ENCODE data around the gene IFIT1.
"Not testable (repeated sequence)": the region's sequence is repeated elsewhere in the genome, so short reads cannot be mapped to it uniquely, and the experiment has no call there.

Gene IFIT1, protein sequence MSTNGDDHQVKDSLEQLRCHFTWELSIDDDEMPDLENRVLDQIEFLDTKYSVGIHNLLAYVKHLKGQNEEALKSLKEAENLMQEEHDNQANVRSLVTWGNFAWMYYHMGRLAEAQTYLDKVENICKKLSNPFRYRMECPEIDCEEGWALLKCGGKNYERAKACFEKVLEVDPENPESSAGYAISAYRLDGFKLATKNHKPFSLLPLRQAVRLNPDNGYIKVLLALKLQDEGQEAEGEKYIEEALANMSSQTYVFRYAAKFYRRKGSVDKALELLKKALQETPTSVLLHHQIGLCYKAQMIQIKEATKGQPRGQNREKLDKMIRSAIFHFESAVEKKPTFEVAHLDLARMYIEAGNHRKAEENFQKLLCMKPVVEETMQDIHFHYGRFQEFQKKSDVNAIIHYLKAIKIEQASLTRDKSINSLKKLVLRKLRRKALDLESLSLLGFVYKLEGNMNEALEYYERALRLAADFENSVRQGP

DNA sequence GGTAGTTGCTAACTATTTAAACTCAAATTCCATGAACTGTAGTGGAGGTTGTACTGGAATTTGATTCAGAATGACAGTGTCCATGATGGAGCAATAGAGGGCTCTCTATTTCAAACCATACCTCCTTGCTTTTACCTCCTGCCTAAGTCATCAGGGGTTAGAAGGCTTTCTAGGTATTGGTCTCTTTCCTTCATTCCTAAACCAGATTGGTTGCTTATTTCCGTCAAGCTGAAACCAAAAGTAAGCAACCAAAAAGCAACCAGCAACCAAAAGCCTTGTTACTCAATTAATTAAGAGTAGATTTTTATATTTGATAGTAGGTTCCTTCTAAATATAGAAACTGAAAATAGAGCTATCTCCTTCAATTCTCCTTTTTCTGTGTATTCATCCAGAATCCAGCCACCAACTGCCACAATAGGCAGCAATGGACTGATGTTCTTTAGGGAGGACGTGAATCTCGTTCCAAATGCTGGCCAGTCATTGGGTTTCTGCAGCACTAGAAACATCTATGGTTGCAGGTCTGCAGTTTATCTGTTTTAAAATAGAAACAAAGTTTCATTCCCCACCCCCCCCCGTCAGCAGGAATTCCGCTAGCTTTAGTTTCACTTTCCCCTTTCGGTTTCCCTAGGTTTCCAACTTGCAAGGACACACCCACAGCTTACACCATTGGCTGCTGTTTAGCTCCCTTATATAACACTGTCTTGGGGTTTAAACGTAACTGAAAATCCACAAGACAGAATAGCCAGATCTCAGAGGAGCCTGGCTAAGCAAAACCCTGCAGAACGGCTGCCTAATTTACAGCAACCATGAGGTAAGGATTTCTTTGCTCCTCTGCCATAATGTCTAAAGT, at the start of gene IFIT1:
IFIT1 (plus strand) TSS at position 717 of the 850 bp plus-strand sequence; CDS start at position 807, 90 bp downstream.
- DNase-seq (ENCODE audit: low read depth in 3 of 3), result peak in 2 of 3 experiments; percentile 13 to 32

DNA sequence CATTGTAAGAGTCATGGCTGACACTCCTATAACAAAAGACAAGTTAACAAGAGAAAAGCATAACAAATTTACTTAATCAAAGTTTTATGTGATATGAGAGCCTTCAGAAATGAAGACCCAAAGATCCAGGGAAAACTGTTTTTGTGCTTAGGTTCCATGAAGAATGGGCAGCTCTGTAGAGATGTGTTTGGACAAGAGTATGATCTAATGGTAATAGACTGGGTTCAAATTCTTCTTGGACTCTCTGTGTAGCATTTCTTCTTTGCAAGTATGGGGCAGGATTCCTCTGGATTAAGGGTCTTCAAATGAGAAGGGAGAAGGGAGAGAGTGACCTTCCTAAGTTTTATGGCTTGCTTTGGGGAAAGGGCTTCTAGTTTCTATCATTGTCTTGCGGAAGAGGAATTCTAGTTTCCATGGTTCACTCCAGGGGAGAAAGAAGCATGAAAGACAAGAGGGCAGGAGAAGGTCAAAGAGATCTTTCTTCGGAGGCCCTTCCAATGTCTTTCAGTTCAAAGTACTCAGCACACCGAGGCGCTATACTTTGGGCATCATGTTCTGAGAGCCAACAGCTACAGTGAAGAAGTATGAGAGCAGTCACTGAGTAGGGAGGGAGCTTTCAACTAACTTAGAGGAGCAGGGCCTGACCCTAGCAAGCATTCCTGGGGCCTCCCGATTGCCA, 49.2 kb upstream of the IFIT1 start:
- no peak for DNase-seq (ENCODE audit: low read depth in 3 of 3)

DNA sequence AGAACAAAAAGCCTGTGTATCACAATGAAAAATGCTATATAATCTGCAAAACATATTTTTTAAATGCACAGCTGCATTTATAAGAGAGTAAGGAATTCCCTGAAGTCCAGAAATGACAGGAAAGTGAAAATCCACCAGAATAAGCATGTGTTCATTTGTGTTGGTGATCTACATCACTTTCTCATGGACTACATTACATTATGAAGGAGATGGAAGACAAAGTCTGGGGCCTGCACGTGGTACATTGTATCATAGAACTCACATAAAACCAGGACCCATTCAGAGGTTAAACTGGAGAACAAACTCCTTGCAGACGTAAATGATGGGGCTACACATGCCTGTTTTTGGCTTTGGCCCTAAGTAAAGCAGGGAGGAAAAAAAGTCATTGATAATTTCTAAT, 48.3 kb upstream of the IFIT1 start:
- DNase-seq (ENCODE audit: low read depth in 3 of 3), result no peak

- DNase-seq (ENCODE audit: low read depth in 3 of 3), result no peak
These were observed 46.9 kb upstream of the IFIT1 start for GRCh38 chr10:89345367-89346000.

- no peak for DNase-seq (ENCODE audit: low read depth in 3 of 3)
These were observed 45.8 kb upstream of the IFIT1 start for GRCh38 chr10:89346405-89347254.

DNA sequence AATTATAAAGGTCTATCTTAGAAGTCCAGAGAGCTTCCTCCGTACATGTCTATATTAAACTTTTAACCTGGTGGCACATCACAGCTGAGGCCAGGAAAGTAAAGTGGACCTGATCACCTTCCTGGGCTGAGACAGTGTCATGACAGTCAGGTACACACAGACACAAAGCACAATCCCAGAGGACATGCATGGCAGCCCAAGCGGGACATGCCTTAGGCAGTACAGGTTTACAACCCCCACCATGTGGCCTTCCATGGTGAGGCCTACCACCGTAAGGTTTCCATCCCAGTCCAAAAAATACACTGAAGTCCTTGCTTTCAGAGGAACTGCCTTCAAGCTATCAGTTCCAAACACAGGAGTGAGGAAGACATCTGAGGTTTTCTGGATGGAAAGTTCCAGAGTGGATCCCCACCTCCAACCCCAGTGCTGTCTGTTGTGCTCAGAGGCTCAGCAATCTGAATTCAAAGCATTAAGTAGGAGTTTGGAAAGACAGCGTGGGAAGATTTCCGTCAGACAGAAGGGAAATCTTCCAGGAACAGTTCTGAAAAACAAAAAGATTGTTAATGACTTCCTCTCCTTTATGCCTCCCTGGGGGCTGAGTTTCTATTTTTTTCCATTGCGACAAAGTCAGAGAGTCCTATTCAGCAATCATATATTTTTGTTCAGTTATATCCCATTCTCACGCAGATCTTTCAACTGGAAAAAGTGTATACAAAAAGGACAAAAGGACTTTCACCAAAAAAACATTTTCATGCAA, 44.5 kb upstream of the IFIT1 start:
- no peak for DNase-seq (ENCODE audit: low read depth in 3 of 3)

DNA sequence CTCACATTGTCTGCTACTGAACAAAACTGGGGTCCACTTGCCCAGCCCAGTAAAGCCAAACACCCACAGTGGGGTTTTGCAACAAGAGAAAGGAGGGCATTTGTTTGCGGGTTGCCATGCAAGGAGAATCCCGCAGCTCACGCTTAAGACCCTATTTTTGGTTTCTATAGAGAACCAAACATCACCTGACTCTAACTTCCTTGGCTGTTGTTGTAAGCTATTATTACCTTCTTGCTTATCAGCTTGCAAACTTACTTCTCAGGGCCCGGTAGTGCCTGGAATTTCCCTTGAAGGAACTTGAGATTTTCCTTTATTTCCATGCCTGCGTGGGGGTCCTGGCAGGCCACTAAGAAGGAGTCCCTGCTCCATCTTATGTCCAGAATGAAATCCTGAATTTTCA, 43.9 kb upstream of the IFIT1 start:
- no peak for DNase-seq (ENCODE audit: low read depth in 3 of 3)

DNA sequence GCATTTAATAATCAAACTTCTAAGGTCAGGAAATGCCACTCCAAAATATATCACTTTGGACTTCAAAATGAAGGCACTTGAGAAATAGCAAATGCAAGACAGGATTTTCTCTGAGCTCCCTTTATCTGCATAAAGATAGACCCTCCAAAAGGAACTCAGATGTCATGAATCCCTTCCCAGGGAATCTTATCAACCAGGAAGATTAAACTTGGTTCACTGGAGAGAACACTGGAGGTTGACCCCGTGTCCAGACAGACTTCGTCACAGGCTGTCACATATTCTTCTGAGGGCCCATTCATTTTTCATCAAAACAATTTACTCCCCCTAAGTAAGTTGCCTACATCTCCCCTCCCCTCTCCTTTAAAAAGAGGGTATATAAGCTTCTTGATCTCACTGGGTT, 43.4 kb upstream of the IFIT1 start:
- DNase-seq (ENCODE audit: low read depth in 3 of 3), result no peak

DNA sequence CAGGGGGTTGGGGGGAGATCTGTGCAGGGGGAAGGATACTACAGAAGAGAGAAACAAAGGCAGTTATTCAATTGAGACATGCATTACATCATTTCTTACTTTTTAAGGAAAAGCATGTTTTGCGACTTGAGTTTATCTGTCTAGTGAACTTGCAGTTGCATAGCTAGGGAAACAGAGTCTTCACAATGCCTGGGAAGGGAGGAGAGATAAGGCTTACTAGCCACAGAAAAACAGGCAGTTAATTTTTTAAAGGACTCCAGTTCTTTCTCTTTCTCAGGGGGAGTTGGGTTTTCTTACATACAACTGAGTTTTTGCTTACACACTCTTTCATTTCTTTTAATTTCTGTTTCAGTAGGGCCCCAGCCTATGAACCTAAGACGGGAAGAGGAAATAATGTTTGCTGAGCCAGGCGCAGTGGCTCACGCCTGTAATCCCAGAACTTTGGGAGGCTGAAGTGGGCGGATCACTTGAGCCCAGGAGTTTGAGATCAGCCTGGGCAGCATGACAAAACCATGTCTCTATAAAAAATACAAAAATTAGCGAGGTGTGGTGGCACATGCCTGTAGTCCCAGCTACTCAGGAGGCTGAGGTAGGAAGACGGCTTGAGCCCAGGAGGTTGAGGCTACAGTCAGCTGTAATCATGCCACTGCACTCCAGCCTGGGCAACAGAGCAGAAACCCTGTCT, 41.6 kb upstream of the IFIT1 start:
- not testable (repeated sequence) for DNase-seq (ENCODE audit: low read depth in 3 of 3)

GRCh38 chr10:89351412-89351779, 41.0 kb upstream of the IFIT1 start:
- DNase-seq (ENCODE audit: low read depth in 3 of 3), result no peak

DNA sequence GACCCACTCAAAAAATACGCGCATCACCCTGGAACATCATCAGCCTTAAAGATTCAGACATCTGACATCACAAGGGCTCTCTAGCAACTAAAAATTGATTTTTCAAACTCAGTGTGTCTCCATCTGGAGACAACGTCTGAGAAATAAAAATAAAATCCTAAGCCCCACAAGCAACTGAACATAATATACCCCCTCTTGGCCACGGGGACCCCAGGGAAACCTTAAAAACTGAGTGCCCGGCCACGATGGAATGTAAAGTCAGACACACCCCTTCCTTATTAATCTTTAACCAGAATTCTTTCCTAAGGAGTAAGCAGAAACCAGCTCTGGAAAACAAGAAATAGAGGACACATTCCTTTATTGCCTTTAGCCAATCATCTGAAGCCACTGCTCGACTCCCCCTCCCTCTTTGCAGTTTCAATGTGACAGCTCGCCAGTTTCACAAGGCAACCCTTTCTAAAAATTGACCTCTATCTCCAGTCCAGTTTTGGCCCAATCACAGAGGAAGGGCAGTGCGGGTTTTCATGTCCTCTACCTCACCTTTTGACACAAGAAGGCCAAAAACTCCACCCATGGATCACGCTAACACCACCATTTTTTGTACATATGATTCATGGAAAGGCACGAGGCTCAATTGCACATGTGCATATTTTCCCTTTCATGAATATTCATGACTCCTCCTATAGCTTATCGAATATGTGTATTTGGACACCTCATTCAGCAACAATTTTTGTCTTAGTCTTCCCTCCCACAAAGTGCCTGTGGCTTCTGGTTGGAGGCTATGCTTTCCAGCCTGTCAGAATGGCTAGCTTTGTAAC, 40.4 kb upstream of the IFIT1 start:
- DNase-seq (ENCODE audit: low read depth in 3 of 3), result no peak

DNA sequence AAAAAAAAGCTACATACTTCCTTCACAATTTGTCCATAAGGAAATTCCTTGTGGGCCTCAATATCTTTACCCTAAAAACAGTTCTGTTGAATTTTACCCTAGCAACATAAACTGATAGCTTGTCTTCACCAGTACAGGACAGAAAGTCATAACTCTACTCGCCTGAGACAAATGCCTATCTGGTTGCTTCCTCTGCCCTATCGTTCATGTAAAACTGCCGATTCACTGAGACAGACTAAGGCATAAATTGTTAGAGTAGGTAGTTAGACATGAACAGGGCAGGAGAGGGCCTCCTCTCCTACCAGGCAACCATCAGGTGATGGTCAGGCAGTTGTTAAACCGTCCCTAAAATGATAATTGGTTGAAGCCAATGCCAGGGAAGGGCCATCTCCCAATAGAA, 39.6 kb upstream of the IFIT1 start:
- DNase-seq (ENCODE audit: low read depth in 3 of 3), result no peak

GRCh38 chr10:89355394-89355931, 37.0 kb upstream of the IFIT1 start:
- DNase-seq (ENCODE audit: low read depth in 3 of 3), result no peak

- no peak for DNase-seq (ENCODE audit: low read depth in 3 of 3)
These were observed 35.3 kb upstream of the IFIT1 start for GRCh38 chr10:89357096-89357495.

GRCh38 chr10:89357975-89358374, 34.4 kb upstream of the IFIT1 start:
- DNase-seq (ENCODE audit: low read depth in 3 of 3), result no peak

- no peak for DNase-seq (ENCODE audit: low read depth in 3 of 3)
These were observed 32.3 kb upstream of the IFIT1 start for GRCh38 chr10:89360157-89360556.

GRCh38 chr10:89362929-89363328, 29.5 kb upstream of the IFIT1 start:
- no peak for DNase-seq (ENCODE audit: low read depth in 3 of 3)

GRCh38 chr10:89363729-89364442, 28.5 kb upstream of the IFIT1 start:
- DNase-seq (ENCODE audit: low read depth in 3 of 3), result no peak
